Calu3 (cell line): Measurements from ENCODE around the gene BPIFB3. TPM values are rescaled to one million over a fixed set of nuclear protein-coding genes. Genes with fewer than 3 reads are reported as not detected.

Experiments used
- BruUV-seq: library from RNA; stranded (reverse); fragments of 400-500 nt; replicated peaks from 2 replicates; lab custom pipeline; 2021; lab: Mats Ljungman, UMichigan
- CTCF ChIA-PET: fragments of 300-600 bp; sonication (Branson Sonifier 250); formaldehyde crosslinking; loops from one replicate; lab custom pipeline; 2022; ENCODE audit warnings: antibody characterized with exemption; lab: Charles Lee
- DNase-seq: peaks from one replicate; pipeline ENCODE4 v3.0.0; 2022
- H3K27ac Mint-ChIP-seq: one replicate; pipeline ENCODE4 v1.8.0; 2022; ENCODE audit warnings: mixed read lengths; ENCODE audit not compliant: unreplicated experiment
- H3K27me3 Mint-ChIP-seq: one replicate; pipeline ENCODE4 v1.8.0; 2022; ENCODE audit warnings: mixed read lengths; ENCODE audit not compliant: unreplicated experiment
- H3K36me3 Mint-ChIP-seq: one replicate; pipeline ENCODE4 v1.8.0; 2022; ENCODE audit warnings: mild to moderate bottlenecking, moderate library complexity, mixed read lengths; ENCODE audit not compliant: insufficient read depth, unreplicated experiment
- H3K4me1 Mint-ChIP-seq: one replicate; pipeline ENCODE4 v1.8.0; 2022; ENCODE audit warnings: mild to moderate bottlenecking, low read depth, mixed read lengths; ENCODE audit not compliant: unreplicated experiment
- H3K4me3 Mint-ChIP-seq: one replicate; pipeline ENCODE4 v1.8.0; 2022; ENCODE audit warnings: mild to moderate bottlenecking, low read depth, moderate library complexity, mixed read lengths; ENCODE audit not compliant: unreplicated experiment
- H3K9me3 Mint-ChIP-seq: one replicate; pipeline ENCODE4 v1.8.0; 2022; ENCODE audit warnings: low read depth, mixed read lengths; ENCODE audit not compliant: unreplicated experiment
- CTCF ChIP-seq: fragments of 200-600 bp; IDR thresholded peaks from one replicate; pipeline ENCODE4 v1.8.0; 2022; ENCODE audit warnings: antibody characterized with exemption; ENCODE audit not compliant: unreplicated experiment
- intact Hi-C: fragments of 100-400 bp; cut with micrococcal nuclease; formaldehyde crosslinking; loops from one replicate; pipeline ENCODE4 v1.10.0; 2022; ENCODE audit not compliant: unreplicated experiment
- total RNA-seq: library from RNA; stranded (reverse); gene quantifications from 2 replicates; pipeline ENCODE4 v1.2.3, GENCODE V29; 2022

The BPIFB3 gene
- total RNA-seq, 1 experiment from 2014 or later = not detected

GRCh38 chr20:33082546-33082945 lies 28.8 kb downstream of the BPIFB3 start:
- Mint-ChIP-seq H3K36me3 (no peaks in the 10 kb centered on the region), H3K9me3 (peaks cover 5% of the 10 kb centered on the region), H3K27ac (no peak overlapping the region), H3K4me1 (no peaks in the 10 kb centered on the region), H3K4me3 (no peak overlapping the region), H3K27me3 (peaks cover 79% of the 10 kb centered on the region)
- no TSS peak for BruUV-seq
- intact Hi-C loops = no loop called here
- CTCF ChIA-PET = interaction anchor here (0.6 kb wide), 1 partner anchor 25 kb away, joined by 3 read pairs; no protein-coding TSS in a partner anchor
- peak; percentile 20 for DNase-seq
- TF ChIP-seq CTCF = no peak

- no peaks in the 10 kb centered on the region for H3K4me1 Mint-ChIP-seq
- no peak overlapping the region for H3K4me3 Mint-ChIP-seq
- no TSS peak for BruUV-seq
- H3K36me3 Mint-ChIP-seq = no peaks in the 10 kb centered on the region
- CTCF ChIA-PET = interaction anchor here (0.5 kb wide), 1 partner anchor 168 kb away, joined by 3 read pairs; no protein-coding TSS in a partner anchor
- no peak for TF ChIP-seq CTCF
- no peak overlapping the region for H3K27ac Mint-ChIP-seq
- intact Hi-C loops = no loop called here
- no peak for DNase-seq
- peaks cover 5% of the 10 kb centered on the region for H3K9me3 Mint-ChIP-seq
- peaks cover 79% of the 10 kb centered on the region for H3K27me3 Mint-ChIP-seq
Observed at GRCh38 chr20:33083544-33084340, 30.0 kb downstream of the BPIFB3 start.

- Mint-ChIP-seq H3K4me3 (no peak overlapping the region), H3K4me1 (no peaks in the 10 kb centered on the region), H3K9me3 (peaks cover 5% of the 10 kb centered on the region), H3K27ac (no peak overlapping the region), H3K27me3 (peaks cover 77% of the 10 kb centered on the region), H3K36me3 (no peaks in the 10 kb centered on the region)
- BruUV-seq = no TSS peak
- CTCF ChIA-PET = no interaction called here
- no peak for TF ChIP-seq CTCF
- intact Hi-C loops = no loop called here
- no peak for DNase-seq
Observed at GRCh38 chr20:33084722-33085121, 31.0 kb downstream of the BPIFB3 start.

GRCh38 chr20:33086052-33086722 lies 32.5 kb downstream of the BPIFB3 start:
- no peak for TF ChIP-seq CTCF

More at GRCh38 chr20:33086052-33086722, 32.5 kb downstream of the BPIFB3 start:
- no peak for DNase-seq
- CTCF ChIA-PET = interaction anchor here (0.6 to 1.6 kb wide), 2 partner anchors 10 to 93 kb away, joined by 4 to 5 read pairs; no protein-coding TSS in a partner anchor
- intact Hi-C loops = no loop called here
- Mint-ChIP-seq H3K4me3 (no peak overlapping the region), H3K36me3 (no peaks in the 10 kb centered on the region), H3K4me1 (no peaks in the 10 kb centered on the region), H3K27me3 (peaks cover 76% of the 10 kb centered on the region), H3K27ac (no peak overlapping the region), H3K9me3 (no peaks in the 10 kb centered on the region)
- no TSS peak for BruUV-seq
